GM19238 (cell line): ENCODE measurements around the gene NEURL1.
A peak's percentile ranks its signal among the peaks of the same experiment; 100 is the strongest.

Source experiments
- DNase-seq: peaks from one replicate; pipeline ENCODE4 v3.0.0; 2011; ENCODE audit warnings: low spot score; ENCODE audit not compliant: insufficient read length

The NEURL1 gene

GRCh38 chr10:103582331-103583123, 89.0 kb downstream of the NEURL1 start:
- no peak for DNase-seq

- no peak for DNase-seq
These were observed 90.3 kb downstream of the NEURL1 start for GRCh38 chr10:103583871-103584215.

GRCh38 chr10:103584216-103585010, 90.9 kb downstream of the NEURL1 start:
- DNase-seq: peak; percentile 53

- DNase-seq: no peak
These were observed 91.5 kb downstream of the NEURL1 start for GRCh38 chr10:103585011-103585405.

GRCh38 chr10:103587073-103587472, 93.6 kb downstream of the NEURL1 start:
- no peak for DNase-seq

GRCh38 chr10:103589074-103589630, 95.6 kb downstream of the NEURL1 start:
- DNase-seq: no peak

GRCh38 chr10:103590060-103590459, 96.6 kb downstream of the NEURL1 start:
- DNase-seq: no peak

GRCh38 chr10:103590744-103591291, 97.3 kb downstream of the NEURL1 start:
- DNase-seq: no peak

GRCh38 chr10:103592186-103593021, 98.9 kb downstream of the NEURL1 start:
- peak; percentile 81 for DNase-seq

GRCh38 chr10:103593022-103593570, 99.6 kb downstream of the NEURL1 start:
- DNase-seq: no peak

- no peak for DNase-seq
These were observed 102.6 kb downstream of the NEURL1 start for GRCh38 chr10:103595933-103596726.

- DNase-seq: no peak
These were observed 103.5 kb downstream of the NEURL1 start for GRCh38 chr10:103597003-103597402.

- peak; percentile 33 for DNase-seq
These were observed 105.2 kb downstream of the NEURL1 start for GRCh38 chr10:103598654-103599115.

GRCh38 chr10:103599211-103599610, 105.7 kb downstream of the NEURL1 start:
- DNase-seq: no peak

GRCh38 chr10:103599907-103600306, 106.4 kb downstream of the NEURL1 start:
- no peak for DNase-seq

GRCh38 chr10:103600325-103600724, 106.8 kb downstream of the NEURL1 start:
- DNase-seq: no peak

- DNase-seq: no peak
These were observed 107.6 kb downstream of the NEURL1 start for GRCh38 chr10:103600956-103601569.

GRCh38 chr10:103602028-103602851, 108.7 kb downstream of the NEURL1 start:
- no peak for DNase-seq

- DNase-seq: no peak
These were observed 109.3 kb downstream of the NEURL1 start for GRCh38 chr10:103602852-103603155.
